MM.1S (cell line): Measurements from ENCODE around the gene TMEM250.

Experiments
- DNase-seq: peaks from one replicate; pipeline ENCODE4 v3.0.0-alpha.2; 2015
- H2AFZ ChIP-seq: fragments of 300-600 bp; sonication (generic); 2 replicates; pipeline ENCODE4 v1.6.0; 2016; ENCODE audit warnings: antibody characterized with exemption, low read length
- H3F3A ChIP-seq: fragments of 300-600 bp; sonication (generic); 2 replicates; pipeline ENCODE4 v1.6.1; 2016; ENCODE audit warnings: mild to moderate bottlenecking, antibody characterized with exemption, low read length, moderate library complexity, mixed read lengths; ENCODE audit not compliant: insufficient read depth
- H3K27ac ChIP-seq: fragments of 300-600 bp; sonication (generic); 2 replicates; pipeline ENCODE4 v1.5.1; 2016; ENCODE audit warnings: mild to moderate bottlenecking, low read length
- H3K27me3 ChIP-seq: fragments of 300-600 bp; sonication (generic); replicated peaks from 2 replicates; pipeline ENCODE4 v1.6.0; 2016; ENCODE audit warnings: low read length; ENCODE audit not compliant: insufficient read depth
- H3K36me3 ChIP-seq: fragments of 300-600 bp; sonication (generic); replicated peaks from 2 replicates; pipeline ENCODE4 v1.6.1; 2016; ENCODE audit warnings: mild to moderate bottlenecking, low read length, mixed read lengths; ENCODE audit not compliant: insufficient read depth
- H3K4me1 ChIP-seq: fragments of 300-600 bp; sonication (generic); 2 replicates; pipeline ENCODE4 v1.6.1; 2016; ENCODE audit warnings: low read length, mixed read lengths
- H3K4me2 ChIP-seq: fragments of 300-600 bp; sonication (generic); 2 replicates; pipeline ENCODE4 v1.6.0; 2016; ENCODE audit warnings: low read depth, low read length
- H3K4me3 ChIP-seq: fragments of 300-600 bp; sonication (generic); 2 replicates; pipeline ENCODE4 v1.5.1; 2016; ENCODE audit warnings: low read length, mixed read lengths
- H3K79me2 ChIP-seq: fragments of 300-600 bp; sonication (generic); 2 replicates; pipeline ENCODE4 v1.6.1; 2016; ENCODE audit warnings: mixed run types, low read length, mixed read lengths
- H3K9ac ChIP-seq: fragments of 300-600 bp; sonication (generic); 2 replicates; pipeline ENCODE4 v1.6.1; 2016; ENCODE audit warnings: low read length, mixed read lengths
- H3K9me2 ChIP-seq: fragments of 300-600 bp; sonication (generic); replicated peaks from 2 replicates; pipeline ENCODE4 v1.6.1; 2016; ENCODE audit warnings: mild to moderate bottlenecking, low read length, mixed read lengths; ENCODE audit not compliant: insufficient read depth
- H3K9me3 ChIP-seq: fragments of 300-600 bp; sonication (generic); replicated peaks from 2 replicates; pipeline ENCODE4 v1.6.1; 2016; ENCODE audit warnings: mild to moderate bottlenecking, low read length, mixed read lengths; ENCODE audit not compliant: insufficient read depth
- H4K20me1 ChIP-seq: fragments of 300-600 bp; sonication (generic); 2 replicates; pipeline ENCODE4 v1.6.1; 2016; ENCODE audit warnings: mild to moderate bottlenecking, low read length, moderate library complexity, mixed read lengths; ENCODE audit not compliant: insufficient read depth
- CTCF ChIP-seq: fragments of 300-600 bp; sonication (generic); IDR thresholded peaks from 2 replicates; pipeline ENCODE4 v1.5.1; 2016; ENCODE audit warnings: antibody characterized with exemption, low read length, mixed read lengths
- EZH2 ChIP-seq: fragments of 300-600 bp; sonication (generic); optimal IDR thresholded peaks from 2 replicates; pipeline ENCODE3; 2017; ENCODE audit warnings: low read depth, mild to moderate bottlenecking, antibody characterized with exemption, low read length, mixed read lengths
- EZH2phosphoT487 ChIP-seq: fragments of 300-600 bp; sonication (generic); IDR thresholded peaks from 2 replicates; pipeline ENCODE4 v1.6.1; 2018; ENCODE audit warnings: antibody characterized with exemption, low read length

Gene TMEM250

GRCh38 chr9:136080716-136081112 is 38.0 kb downstream of the TMEM250 start:
- no peak overlapping the region for H3K27ac ChIP-seq
- H3K36me3 ChIP-seq = no peaks in the 10 kb centered on the region
- no peaks in the 10 kb centered on the region for H3K4me1 ChIP-seq
- H3F3A ChIP-seq = no peaks in the 10 kb centered on the region
- no peaks in the 10 kb centered on the region for H3K79me2 ChIP-seq
- no peak for DNase-seq
- H3K4me2 ChIP-seq = no peak overlapping the region
- H3K9me3 ChIP-seq = no peaks in the 10 kb centered on the region
- TF ChIP-seq EZH2 (no peak), CTCF (no peak), EZH2phosphoT487 (no peak)
- H4K20me1 ChIP-seq = no peaks in the 10 kb centered on the region
- H3K9me2 ChIP-seq = no peaks in the 10 kb centered on the region
- no peak overlapping the region for H3K4me3 ChIP-seq
- H2AFZ ChIP-seq = no peak overlapping the region
- peaks cover 96% of the 10 kb centered on the region for H3K27me3 ChIP-seq
- no peak overlapping the region for H3K9ac ChIP-seq

- Histone ChIP-seq H3K9me2 (no peaks in the 10 kb centered on the region), H3K27me3 (peaks cover 96% of the 10 kb centered on the region), H3K9me3 (no peaks in the 10 kb centered on the region), H3K9ac (no peak overlapping the region), H3K36me3 (no peaks in the 10 kb centered on the region), H3K79me2 (no peaks in the 10 kb centered on the region), H3K27ac (no peak overlapping the region), H3K4me3 (no peak overlapping the region), H3F3A (no peaks in the 10 kb centered on the region), H3K4me2 (no peak overlapping the region), H2AFZ (no peak overlapping the region), H4K20me1 (no peaks in the 10 kb centered on the region), H3K4me1 (no peaks in the 10 kb centered on the region)
- DNase-seq = no peak
- no peak for TF ChIP-seq CTCF
- TF ChIP-seq EZH2 = no peak
- TF ChIP-seq EZH2phosphoT487 = no peak
Measured at GRCh38 chr9:136079916-136080246, 38.8 kb downstream of the TMEM250 start.

GRCh38 chr9:136079211-136079915 is 39.3 kb downstream of the TMEM250 start:
- H3K4me2 ChIP-seq = no peak overlapping the region
- no peaks in the 10 kb centered on the region for H3F3A ChIP-seq
- no peak overlapping the region for H3K9ac ChIP-seq
- no peaks in the 10 kb centered on the region for H3K36me3 ChIP-seq
- no peak overlapping the region for H2AFZ ChIP-seq
- no peaks in the 10 kb centered on the region for H3K9me3 ChIP-seq
- H3K9me2 ChIP-seq = no peaks in the 10 kb centered on the region
- no peak for DNase-seq
- peaks cover 96% of the 10 kb centered on the region for H3K27me3 ChIP-seq
- no peaks in the 10 kb centered on the region for H4K20me1 ChIP-seq
- no peak overlapping the region for H3K4me3 ChIP-seq
- H3K79me2 ChIP-seq = no peaks in the 10 kb centered on the region
- no peak overlapping the region for H3K27ac ChIP-seq
- TF ChIP-seq CTCF = no peak
- TF ChIP-seq EZH2phosphoT487 = no peak
- no peak for TF ChIP-seq EZH2
- H3K4me1 ChIP-seq = no peaks in the 10 kb centered on the region
